IMR-90 (cell line): Measurements from ENCODE around the gene OTOG. TPM values are rescaled to one million over a fixed set of nuclear protein-coding genes. Genes with fewer than 3 reads are reported as not detected.

Source experiments
- ATAC-seq: fragments of 200-7000 bp; cut with Tn5 transposase; 2 replicates; pipeline ENCODE4 v1.9.1; 2020; ENCODE audit warnings: low read depth, mild to moderate bottlenecking, moderate library complexity
- BruUV-seq: library from RNA; stranded (reverse); fragments of 400-500 nt; replicated peaks from 2 replicates; lab custom pipeline; 2021; lab: Mats Ljungman, UMichigan
- CTCF ChIA-PET: fragments of 300-600 bp; formaldehyde crosslinking; extraction: SDS; loops from one replicate; lab custom pipeline; 2021; ENCODE audit warnings: antibody characterized with exemption; lab: Yijun Ruan, JAX
- POLR2A ChIA-PET: fragments of 300-600 bp; sonication (Branson Sonifier 250); formaldehyde crosslinking; loops from one replicate; lab custom pipeline; 2022; ENCODE audit warnings: antibody characterized with exemption; ENCODE audit not compliant: unreplicated experiment; lab: Charles Lee
- DNase-seq: peaks from one replicate; pipeline ENCODE4 v3.0.0; 2013
- H2AFZ ChIP-seq: replicated peaks from 2 replicates; pipeline ENCODE3; 2013; ENCODE audit warnings: low read length, mild to moderate bottlenecking; ENCODE audit not compliant: poor library complexity
- H2AK5ac ChIP-seq: 2 replicates; pipeline ENCODE4 v1.6.1; 2013; ENCODE audit warnings: low read depth, low read length, inconsistent platforms
- H2AK9ac ChIP-seq: replicated peaks from 2 replicates; pipeline ENCODE3; 2013; ENCODE audit warnings: mild to moderate bottlenecking, low read depth, low read length, moderate library complexity; ENCODE audit not compliant: poor library complexity
- H2BK120ac ChIP-seq: 2 replicates; pipeline ENCODE4 v1.6.1; 2013; ENCODE audit warnings: low read depth, low read length, inconsistent platforms
- H2BK15ac ChIP-seq: 3 replicates; pipeline ENCODE4 v1.6.1; 2013; ENCODE audit warnings: low read depth, low read length, inconsistent platforms
- H2BK20ac ChIP-seq: 2 replicates; pipeline ENCODE4 v1.6.1; 2013; ENCODE audit warnings: low read depth, mild to moderate bottlenecking, inconsistent platforms, low read length, moderate library complexity
- H2BK5ac ChIP-seq: 2 replicates; pipeline ENCODE4 v1.6.1; 2013; ENCODE audit warnings: mild to moderate bottlenecking, low read depth, low read length, inconsistent platforms; ENCODE audit not compliant: poor library complexity, severe bottlenecking
- H3K14ac ChIP-seq: replicated peaks from 2 replicates; pipeline ENCODE4 v1.6.1; 2013; ENCODE audit warnings: low read depth, low read length, inconsistent platforms
- H3K18ac ChIP-seq: 2 replicates; pipeline ENCODE4 v1.6.1; 2013; ENCODE audit warnings: low read depth, low read length, control low read depth
- H3K23ac ChIP-seq: 2 replicates; pipeline ENCODE4 v1.6.1; 2013; ENCODE audit warnings: low read depth, low read length, inconsistent platforms
- H3K27ac ChIP-seq: 2 replicates; pipeline ENCODE4 v1.5.1; 2013; ENCODE audit warnings: mild to moderate bottlenecking, control low read depth, low read length; ENCODE audit not compliant: insufficient read depth
- H3K27me3 ChIP-seq: 2 replicates; pipeline ENCODE4 v1.6.1; 2013; ENCODE audit warnings: low read length; ENCODE audit not compliant: control insufficient read depth, insufficient read depth
- H3K36me3 ChIP-seq: 2 replicates; pipeline ENCODE4 v1.6.1; 2013; ENCODE audit warnings: low read length, mixed read lengths; ENCODE audit not compliant: control insufficient read depth, insufficient read depth
- H3K4ac ChIP-seq: 2 replicates; pipeline ENCODE4 v1.6.1; 2013; ENCODE audit warnings: low read depth, low read length, inconsistent platforms
- H3K4me1 ChIP-seq: 2 replicates; pipeline ENCODE4 v1.6.1; 2013; ENCODE audit warnings: low read length, mixed read lengths; ENCODE audit not compliant: control insufficient read depth, insufficient read depth
- H3K4me2 ChIP-seq: 2 replicates; pipeline ENCODE4 v1.6.1; 2013; ENCODE audit warnings: low read depth, mild to moderate bottlenecking, control low read depth, low read length, moderate library complexity
- H3K4me3 ChIP-seq: 2 replicates; pipeline ENCODE4 v1.5.1; 2013; ENCODE audit warnings: low read depth, mild to moderate bottlenecking, control low read depth, low read length, moderate library complexity; ENCODE audit not compliant: insufficient read depth
- H3K56ac ChIP-seq: 2 replicates; pipeline ENCODE4 v1.6.1; 2013; ENCODE audit warnings: low read length, inconsistent platforms; ENCODE audit not compliant: insufficient read depth; ENCODE audit errors: extremely low read depth
- H3K79me1 ChIP-seq, 2 experiments: 2 replicates each; pipeline ENCODE4 v1.6.1; 2013; ENCODE audit warnings: low read length in 2 of 2, inconsistent platforms in 1 of 2, low read depth in 1 of 2
- H3K9ac ChIP-seq: 2 replicates; pipeline ENCODE4 v1.6.1; 2013; ENCODE audit warnings: low read depth, low read length, control low read depth
- H3K9me1 ChIP-seq: 2 replicates; pipeline ENCODE4 v1.6.1; 2013; ENCODE audit warnings: low read length, inconsistent platforms; ENCODE audit not compliant: insufficient read depth
- H3K9me3 ChIP-seq: 2 replicates; pipeline ENCODE4 v1.6.1; 2013; ENCODE audit warnings: low read length; ENCODE audit not compliant: control insufficient read depth, insufficient read depth
- H4K20me1 ChIP-seq: 2 replicates; pipeline ENCODE4 v1.6.1; 2013; ENCODE audit warnings: low read length, inconsistent platforms; ENCODE audit not compliant: insufficient read depth
- H4K5ac ChIP-seq: 2 replicates; pipeline ENCODE4 v1.6.1; 2013; ENCODE audit warnings: mild to moderate bottlenecking, low read depth, low read length, control low read depth
- H4K8ac ChIP-seq, 2 experiments: 2 replicates each; pipeline ENCODE4 v1.6.1; 2013; ENCODE audit warnings: low read depth in 2 of 2, low read length in 2 of 2, control low read depth in 1 of 2, inconsistent platforms in 1 of 2
- H4K91ac ChIP-seq: 2 replicates; pipeline ENCODE4 v1.6.1; 2013; ENCODE audit warnings: low read depth, low read length, inconsistent platforms; ENCODE audit not compliant: insufficient read depth
- BHLHE40 ChIP-seq: fragments of 150-350 bp; IDR thresholded peaks from 2 replicates; pipeline ENCODE4 v1.6.1; 2016; ENCODE audit warnings: mild to moderate bottlenecking, low read depth, low read length
- CEBPB ChIP-seq: IDR thresholded peaks from 2 replicates; pipeline ENCODE4 v1.6.1; 2012; ENCODE audit warnings: low read depth, low read length, improper control_type of control experiment
- CHD1 ChIP-seq: IDR thresholded peaks from 2 replicates; pipeline ENCODE4 v1.6.1; 2012; ENCODE audit warnings: low read depth, low read length, improper control_type of control experiment
- FOS ChIP-seq: fragments of 150-350 bp; IDR thresholded peaks from 2 replicates; pipeline ENCODE4 v1.6.1; 2016; ENCODE audit warnings: low read depth, low read length
- MAFK ChIP-seq: IDR thresholded peaks from 2 replicates; pipeline ENCODE4 v1.6.1; 2012; ENCODE audit warnings: low read depth, low read length, improper control_type of control experiment
- MAZ ChIP-seq: IDR thresholded peaks from 2 replicates; pipeline ENCODE4 v1.6.1; 2012; ENCODE audit warnings: low read depth, mild to moderate bottlenecking, low read length, improper control_type of control experiment, moderate library complexity, borderline replicate concordance
- MXI1 ChIP-seq: IDR thresholded peaks from 2 replicates; pipeline ENCODE4 v1.6.1; 2012; ENCODE audit warnings: low read depth, mild to moderate bottlenecking, low read length, moderate library complexity, borderline replicate concordance
- NFE2L2 ChIP-seq: fragments of 150-350 bp; IDR thresholded peaks from 2 replicates; pipeline ENCODE4 v1.6.1; 2016; ENCODE audit warnings: low read depth, mild to moderate bottlenecking, low read length
- POLR2A ChIP-seq: IDR thresholded peaks from 2 replicates; pipeline ENCODE4 v1.6.1; 2012; ENCODE audit warnings: mild to moderate bottlenecking, low read depth, low read length
- RAD21 ChIP-seq: IDR thresholded peaks from 2 replicates; pipeline ENCODE4 v1.6.1; 2012; ENCODE audit warnings: low read length, improper control_type of control experiment
- RCOR1 ChIP-seq: IDR thresholded peaks from 2 replicates; pipeline ENCODE4 v1.6.1; 2012; ENCODE audit warnings: mild to moderate bottlenecking, low read length, improper control_type of control experiment; ENCODE audit not compliant: insufficient replicate concordance
- RFX5 ChIP-seq: IDR thresholded peaks from 2 replicates; pipeline ENCODE4 v1.8.0; 2012; ENCODE audit warnings: low read depth, mild to moderate bottlenecking, low read length, moderate library complexity
- SMC3 ChIP-seq: fragments of 150-350 bp; IDR thresholded peaks from 2 replicates; pipeline ENCODE4 v1.6.1; 2016; ENCODE audit warnings: low read depth, mild to moderate bottlenecking, antibody characterized with exemption, low read length, moderate library complexity
- WGBS, 2 experiments: methylation state at CpG; one replicate each; pipeline versions ENCODE4 v1.1.5 to v1.1.7; 2013; ENCODE audit warnings: missing lambda C conversion rate in 2 of 2; ENCODE audit not compliant: insufficient read length in 1 of 2; ENCODE audit errors: extremely low coverage in 2 of 2; 5-methylcytosine and 5-hydroxymethylcytosine counted together
- dilution Hi-C: fragments of 300-500 bp; cut with HindIII; formaldehyde crosslinking; loops from one replicate; pipeline ENCODE4 v1.14.3; 2018; ENCODE audit warnings: low sequenced_read_pairs; ENCODE audit not compliant: unreplicated experiment
- in situ Hi-C: fragments of 300-500 bp; cut with MboI; formaldehyde crosslinking; loops from 3 replicates; pipeline ENCODE4 v1.14.3; 2019; ENCODE audit warnings: low sequenced_read_pairs, inconsistent platforms, mixed read lengths
- intact Hi-C: fragments of 100-400 bp; cut with micrococcal nuclease; formaldehyde crosslinking; loops from 2 replicates; pipeline ENCODE4 v1.10.0; 2022
- polyA plus RNA-seq, 3 experiments: library from polyadenylated mRNA; depleted of rRNA; stranded (reverse); fragments of >200 nt; gene quantifications; 2 replicates each; pipeline ENCODE4 v1.2.3, GENCODE V29; 2012; ENCODE audit warnings: low replicate concordance in 1 of 3
- total RNA-seq: library from RNA; depleted of rRNA; stranded (reverse); fragments of >200 nt; gene quantifications from 2 replicates; pipeline ENCODE4 v1.2.3, GENCODE V29; 2012
- TF ChIP-seq, protein P1 (sequence below): conservative IDR thresholded peaks from 2 replicates; pipeline ENCODE4 v1.5.1; 2012; ENCODE audit warnings: mild to moderate bottlenecking, low read depth, low read length, improper control_type of control experiment
- TF ChIP-seq, protein P2 (sequence below): fragments of 150-350 bp; IDR thresholded peaks from 2 replicates; pipeline ENCODE4 v1.6.1; 2016; ENCODE audit warnings: low read depth, mild to moderate bottlenecking, low read length, moderate library complexity, borderline replicate concordance
- TF ChIP-seq, protein P3 (sequence below): fragments of 150-350 bp; IDR thresholded peaks from 2 replicates; pipeline ENCODE4 v1.6.1; 2017; ENCODE audit warnings: mild to moderate bottlenecking, antibody characterized with exemption, low read length, low read depth

The OTOG gene
- total and polyA plus RNA-seq, 2 of the 4 experiments (the other 2 are of a cell fraction) = not detected

DNA sequence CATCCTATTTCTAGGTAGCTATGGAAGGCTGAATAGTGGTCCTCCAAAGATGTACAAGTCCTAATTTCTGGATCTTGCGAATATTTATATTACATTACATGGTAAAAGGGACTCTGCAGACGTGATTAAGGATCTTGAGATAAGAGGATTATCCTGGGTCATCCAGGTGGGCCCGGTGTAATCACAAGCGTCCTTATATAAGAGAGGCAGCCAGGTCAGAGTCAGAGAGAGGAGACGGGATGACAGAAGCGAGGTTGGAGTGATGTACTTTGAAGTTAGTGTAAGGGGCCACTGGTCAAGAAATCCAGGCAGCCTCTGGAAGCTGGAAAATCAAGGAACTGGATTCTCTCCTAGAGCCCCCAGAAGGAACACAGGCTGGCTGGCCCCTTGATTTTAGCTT, 102.2 kb downstream of the OTOG start:
- no peaks in the 10 kb centered on the region for H3K9me3 ChIP-seq
- H3K9ac ChIP-seq = no peak overlapping the region
- TF ChIP-seq MAFK = no peak
- no peak for TF ChIP-seq MXI1
- no peak for TF ChIP-seq BHLHE40
- TF ChIP-seq MAZ = no peak
- TF ChIP-seq, protein P1, sequence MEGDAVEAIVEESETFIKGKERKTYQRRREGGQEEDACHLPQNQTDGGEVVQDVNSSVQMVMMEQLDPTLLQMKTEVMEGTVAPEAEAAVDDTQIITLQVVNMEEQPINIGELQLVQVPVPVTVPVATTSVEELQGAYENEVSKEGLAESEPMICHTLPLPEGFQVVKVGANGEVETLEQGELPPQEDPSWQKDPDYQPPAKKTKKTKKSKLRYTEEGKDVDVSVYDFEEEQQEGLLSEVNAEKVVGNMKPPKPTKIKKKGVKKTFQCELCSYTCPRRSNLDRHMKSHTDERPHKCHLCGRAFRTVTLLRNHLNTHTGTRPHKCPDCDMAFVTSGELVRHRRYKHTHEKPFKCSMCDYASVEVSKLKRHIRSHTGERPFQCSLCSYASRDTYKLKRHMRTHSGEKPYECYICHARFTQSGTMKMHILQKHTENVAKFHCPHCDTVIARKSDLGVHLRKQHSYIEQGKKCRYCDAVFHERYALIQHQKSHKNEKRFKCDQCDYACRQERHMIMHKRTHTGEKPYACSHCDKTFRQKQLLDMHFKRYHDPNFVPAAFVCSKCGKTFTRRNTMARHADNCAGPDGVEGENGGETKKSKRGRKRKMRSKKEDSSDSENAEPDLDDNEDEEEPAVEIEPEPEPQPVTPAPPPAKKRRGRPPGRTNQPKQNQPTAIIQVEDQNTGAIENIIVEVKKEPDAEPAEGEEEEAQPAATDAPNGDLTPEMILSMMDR = no peak
- TF ChIP-seq, protein P2, sequence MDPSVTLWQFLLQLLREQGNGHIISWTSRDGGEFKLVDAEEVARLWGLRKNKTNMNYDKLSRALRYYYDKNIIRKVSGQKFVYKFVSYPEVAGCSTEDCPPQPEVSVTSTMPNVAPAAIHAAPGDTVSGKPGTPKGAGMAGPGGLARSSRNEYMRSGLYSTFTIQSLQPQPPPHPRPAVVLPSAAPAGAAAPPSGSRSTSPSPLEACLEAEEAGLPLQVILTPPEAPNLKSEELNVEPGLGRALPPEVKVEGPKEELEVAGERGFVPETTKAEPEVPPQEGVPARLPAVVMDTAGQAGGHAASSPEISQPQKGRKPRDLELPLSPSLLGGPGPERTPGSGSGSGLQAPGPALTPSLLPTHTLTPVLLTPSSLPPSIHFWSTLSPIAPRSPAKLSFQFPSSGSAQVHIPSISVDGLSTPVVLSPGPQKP = no peak
- TF ChIP-seq NFE2L2 = no peak
- TF ChIP-seq FOS = no peak
- no peak for TF ChIP-seq RFX5
- no peak for TF ChIP-seq CEBPB
- TF ChIP-seq RAD21 = no peak
- TF ChIP-seq SMC3 = no peak
- TF ChIP-seq CHD1 = no peak
- TF ChIP-seq RCOR1 = no peak
- TF ChIP-seq, protein P3, sequence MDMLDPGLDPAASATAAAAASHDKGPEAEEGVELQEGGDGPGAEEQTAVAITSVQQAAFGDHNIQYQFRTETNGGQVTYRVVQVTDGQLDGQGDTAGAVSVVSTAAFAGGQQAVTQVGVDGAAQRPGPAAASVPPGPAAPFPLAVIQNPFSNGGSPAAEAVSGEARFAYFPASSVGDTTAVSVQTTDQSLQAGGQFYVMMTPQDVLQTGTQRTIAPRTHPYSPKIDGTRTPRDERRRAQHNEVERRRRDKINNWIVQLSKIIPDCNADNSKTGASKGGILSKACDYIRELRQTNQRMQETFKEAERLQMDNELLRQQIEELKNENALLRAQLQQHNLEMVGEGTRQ = no peak
- TF ChIP-seq POLR2A = no peak
- no peaks in the 10 kb centered on the region for H3K36me3 ChIP-seq
- no peak overlapping the region for H2AFZ ChIP-seq
- H3K4ac ChIP-seq = no peak overlapping the region
- H3K9me1 ChIP-seq = no peaks in the 10 kb centered on the region
- H3K23ac ChIP-seq = no peak overlapping the region
- no peaks in the 10 kb centered on the region; the same call in 1 of the 2 replicates for H3K27me3 ChIP-seq
- intact Hi-C loops = no loop called here
- in situ Hi-C loops = no loop called here
- no peak overlapping the region for H3K4me3 ChIP-seq
- H2BK20ac ChIP-seq = no peak overlapping the region
- ATAC-seq (no peak), DNase-seq (no peak)
- no CpG with 5 or more reads among the region's 6 CpGs for WGBS, 2 experiments
- H3K79me1 ChIP-seq = no peaks in the 10 kb centered on the region
- no peak overlapping the region for H4K5ac ChIP-seq
- no TSS peak for BruUV-seq
- ChIA-PET CTCF (no interaction called here), POLR2A (no interaction called here)
- dilution Hi-C loops = no loop called here
- no peak overlapping the region for H4K91ac ChIP-seq
- no peak overlapping the region for H3K27ac ChIP-seq
- H3K4me1 ChIP-seq = no peaks in the 10 kb centered on the region
- no peak overlapping the region for H2AK9ac ChIP-seq
- no peak overlapping the region for H3K14ac ChIP-seq
- H3K56ac ChIP-seq = no peak overlapping the region
- no peaks in the 10 kb centered on the region for H4K20me1 ChIP-seq
- no peak overlapping the region for H4K8ac ChIP-seq
- no peak overlapping the region for H3K18ac ChIP-seq
- no peak overlapping the region for H2AK5ac ChIP-seq
- H2BK15ac ChIP-seq = no peak overlapping the region
- H2BK5ac ChIP-seq = no peak overlapping the region
- H3K4me2 ChIP-seq = no peak overlapping the region
- H2BK120ac ChIP-seq = no peak overlapping the region
